ENCODE results near the gene PPFIA3. TPM values are rescaled to one million over a fixed set of nuclear protein-coding genes. Genes with fewer than 3 reads are reported as not detected.

Gene PPFIA3
- total RNA-seq, 1 donor from 2014 or later, result 17.8 TPM

DNA sequence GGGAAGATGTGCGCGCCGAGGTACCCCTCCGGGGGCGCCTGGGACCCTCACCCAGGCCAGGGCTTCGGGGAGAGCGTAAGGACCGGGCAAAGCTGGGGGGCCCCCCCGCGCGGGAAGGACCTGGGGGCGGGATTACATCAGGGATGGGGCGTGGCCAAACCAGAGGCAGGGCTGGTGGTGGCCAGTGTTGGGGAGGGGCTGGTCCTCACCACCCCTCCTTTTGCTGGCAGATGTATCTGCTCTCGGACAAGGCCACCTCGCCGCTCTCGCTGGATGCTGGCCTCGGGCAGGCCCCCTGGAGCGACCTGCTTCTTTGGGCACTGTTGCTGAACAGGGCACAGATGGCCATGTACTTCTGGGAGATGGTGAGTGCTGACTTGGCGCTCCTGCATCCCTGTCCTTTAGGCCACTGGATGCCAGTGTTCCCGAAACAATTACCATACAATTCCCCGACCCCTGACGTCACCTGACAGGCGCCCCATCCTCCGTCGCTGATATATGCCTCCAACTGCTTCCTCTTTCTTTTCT is 63.6 kb downstream of the PPFIA3 start:
- Mint-ChIP-seq H3K4me3 (no peak overlapping the region), H3K27me3 (no peaks in the 10 kb centered on the region), H3K4me1 (ENCODE audit: unreplicated experiment) (no peaks in the 10 kb centered on the region), H3K36me3 (peaks cover 21% of the 10 kb centered on the region), H3K9me3 (no peaks in the 10 kb centered on the region), H3K27ac (no peak overlapping the region)
- no peak for DNase-seq (ENCODE audit: extremely low spot score, unreplicated experiment)
- TF ChIP-seq, protein P1, sequence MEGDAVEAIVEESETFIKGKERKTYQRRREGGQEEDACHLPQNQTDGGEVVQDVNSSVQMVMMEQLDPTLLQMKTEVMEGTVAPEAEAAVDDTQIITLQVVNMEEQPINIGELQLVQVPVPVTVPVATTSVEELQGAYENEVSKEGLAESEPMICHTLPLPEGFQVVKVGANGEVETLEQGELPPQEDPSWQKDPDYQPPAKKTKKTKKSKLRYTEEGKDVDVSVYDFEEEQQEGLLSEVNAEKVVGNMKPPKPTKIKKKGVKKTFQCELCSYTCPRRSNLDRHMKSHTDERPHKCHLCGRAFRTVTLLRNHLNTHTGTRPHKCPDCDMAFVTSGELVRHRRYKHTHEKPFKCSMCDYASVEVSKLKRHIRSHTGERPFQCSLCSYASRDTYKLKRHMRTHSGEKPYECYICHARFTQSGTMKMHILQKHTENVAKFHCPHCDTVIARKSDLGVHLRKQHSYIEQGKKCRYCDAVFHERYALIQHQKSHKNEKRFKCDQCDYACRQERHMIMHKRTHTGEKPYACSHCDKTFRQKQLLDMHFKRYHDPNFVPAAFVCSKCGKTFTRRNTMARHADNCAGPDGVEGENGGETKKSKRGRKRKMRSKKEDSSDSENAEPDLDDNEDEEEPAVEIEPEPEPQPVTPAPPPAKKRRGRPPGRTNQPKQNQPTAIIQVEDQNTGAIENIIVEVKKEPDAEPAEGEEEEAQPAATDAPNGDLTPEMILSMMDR (conservative IDR thresholded peaks at IDR 0.05), result no peak

DNA sequence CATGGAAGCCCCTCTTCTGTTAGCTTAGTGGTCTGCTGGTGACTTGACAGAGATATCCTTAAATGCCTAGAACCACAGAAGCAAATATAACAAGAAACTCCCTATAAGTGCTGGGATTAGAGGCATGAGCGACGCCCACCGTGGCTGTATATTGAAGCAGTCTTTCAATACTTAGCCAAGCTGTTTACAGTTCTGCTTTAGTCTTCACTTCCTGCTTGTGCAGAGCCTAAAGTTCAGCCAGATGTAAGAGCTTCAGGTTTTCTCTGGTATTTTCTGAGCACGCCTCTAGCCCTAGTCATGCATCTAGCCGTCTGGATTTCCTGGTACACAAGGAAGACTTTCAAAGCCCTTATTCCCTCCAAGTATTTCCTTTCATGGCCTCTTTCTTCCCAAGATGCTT is 66.8 kb downstream of the PPFIA3 start:
- no peak overlapping the region for H3K27ac Mint-ChIP-seq
- H3K27me3 Mint-ChIP-seq, result no peaks in the 10 kb centered on the region
- no peaks in the 10 kb centered on the region for H3K4me1 Mint-ChIP-seq (ENCODE audit: unreplicated experiment)
- H3K4me3 Mint-ChIP-seq, result no peak overlapping the region
- H3K9me3 Mint-ChIP-seq, result no peaks in the 10 kb centered on the region
- peaks cover 27% of the 10 kb centered on the region for H3K36me3 Mint-ChIP-seq
- TF ChIP-seq, protein P1 (conservative IDR thresholded peaks at IDR 0.05), result no peak
- DNase-seq (ENCODE audit: extremely low spot score, unreplicated experiment), result no peak

DNA sequence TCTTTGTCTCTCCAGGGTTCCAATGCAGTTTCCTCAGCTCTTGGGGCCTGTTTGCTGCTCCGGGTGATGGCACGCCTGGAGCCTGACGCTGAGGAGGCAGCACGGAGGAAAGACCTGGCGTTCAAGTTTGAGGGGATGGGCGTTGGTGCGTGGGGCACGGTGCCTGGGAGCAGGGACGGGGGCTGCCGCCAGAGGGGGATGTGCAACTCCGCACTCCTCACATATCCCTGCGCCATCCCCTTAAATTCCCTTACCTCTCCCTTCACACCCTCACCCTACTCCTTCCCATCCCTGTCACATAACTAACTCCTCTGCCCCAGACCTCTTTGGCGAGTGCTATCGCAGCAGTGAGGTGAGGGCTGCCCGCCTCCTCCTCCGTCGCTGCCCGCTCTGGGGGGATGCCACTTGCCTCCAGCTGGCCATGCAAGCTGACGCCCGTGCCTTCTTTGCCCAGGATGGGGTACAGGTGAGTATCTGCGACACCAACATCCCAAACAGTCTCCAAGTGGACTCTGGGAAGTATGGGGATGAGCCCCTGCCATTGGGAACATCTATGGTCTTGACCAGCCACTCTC is 69.4 kb downstream of the PPFIA3 start:
- Mint-ChIP-seq H3K4me1 (ENCODE audit: unreplicated experiment) (no peaks in the 10 kb centered on the region), H3K9me3 (no peaks in the 10 kb centered on the region), H3K36me3 (peaks cover 20% of the 10 kb centered on the region), H3K27me3 (no peaks in the 10 kb centered on the region), H3K27ac (no peak overlapping the region), H3K4me3 (no peak overlapping the region)
- DNase-seq (ENCODE audit: extremely low spot score, unreplicated experiment), result no peak
- TF ChIP-seq, protein P1 (conservative IDR thresholded peaks at IDR 0.05), result no peak

DNA sequence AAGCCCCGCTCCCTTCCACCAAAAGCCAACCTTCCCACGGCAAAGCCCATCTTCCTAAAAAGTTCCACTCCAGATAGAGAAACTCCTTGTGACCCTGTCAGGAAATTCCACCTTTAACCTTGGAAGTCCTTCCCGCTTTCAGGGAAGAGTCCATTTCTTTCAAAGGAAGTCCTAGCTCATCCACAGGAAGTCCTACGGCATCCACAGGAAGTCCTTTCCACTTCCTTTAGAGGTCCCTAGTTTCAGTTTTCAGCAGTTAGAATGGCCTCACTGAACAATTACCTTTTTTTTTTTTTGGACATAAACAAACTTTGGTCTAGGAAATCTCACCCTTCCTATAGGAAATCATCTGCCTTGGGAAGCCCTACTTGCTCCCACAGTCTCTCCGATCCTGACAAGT is 69.9 kb downstream of the PPFIA3 start:
- TF ChIP-seq, protein P1 (conservative IDR thresholded peaks at IDR 0.05), result no peak
- Mint-ChIP-seq H3K4me3 (no peak overlapping the region), H3K4me1 (ENCODE audit: unreplicated experiment) (no peaks in the 10 kb centered on the region), H3K9me3 (no peaks in the 10 kb centered on the region), H3K27ac (no peak overlapping the region), H3K27me3 (no peaks in the 10 kb centered on the region), H3K36me3 (peaks cover 15% of the 10 kb centered on the region)
- DNase-seq (ENCODE audit: extremely low spot score, unreplicated experiment), result no peak

DNA sequence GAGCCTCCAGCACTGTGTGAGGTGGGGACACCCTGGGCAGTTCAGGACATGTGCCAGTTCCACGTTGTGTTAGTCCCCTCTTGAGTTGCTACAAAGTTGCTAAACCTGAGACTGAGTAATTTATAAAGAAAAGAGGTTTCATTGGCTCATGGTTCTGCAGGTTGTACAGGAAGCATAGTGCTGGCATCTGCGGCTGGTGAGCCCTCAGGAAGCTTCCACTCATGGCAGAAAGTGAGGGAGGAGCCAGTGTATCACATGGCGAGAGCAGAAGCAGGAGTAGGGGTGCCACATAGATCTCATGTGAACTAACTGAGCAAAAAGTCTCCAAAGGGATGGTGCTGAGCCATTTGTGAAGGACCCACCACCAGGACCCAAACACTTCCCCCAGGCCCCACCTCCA is 71.4 kb downstream of the PPFIA3 start:
- TF ChIP-seq, protein P1 (conservative IDR thresholded peaks at IDR 0.05), result no peak
- no peaks in the 10 kb centered on the region for H3K4me1 Mint-ChIP-seq (ENCODE audit: unreplicated experiment)
- peaks cover 15% of the 10 kb centered on the region for H3K36me3 Mint-ChIP-seq
- H3K27ac Mint-ChIP-seq, result no peak overlapping the region
- no peak overlapping the region for H3K4me3 Mint-ChIP-seq
- no peak for DNase-seq (ENCODE audit: extremely low spot score, unreplicated experiment)
- no peaks in the 10 kb centered on the region for H3K27me3 Mint-ChIP-seq
- H3K9me3 Mint-ChIP-seq, result no peaks in the 10 kb centered on the region

Measured in type B pancreatic cell (in vitro differentiated cells).